K562 (cell line): ENCODE data around the gene TMEM63A. TPM values are rescaled to one million over a fixed set of nuclear protein-coding genes. Genes with fewer than 3 reads are reported as not detected.
A peak's percentile ranks its signal among the peaks of the same experiment; 100 is the strongest.

Experiments
- ATAC-seq: fragments of 200-7000 bp; cut with Tn5 transposase; 3 replicates; pipeline ENCODE4 v1.9.1; 2020; ENCODE audit warnings: moderate library complexity
- BruUV-seq: library from RNA; stranded (reverse); fragments of 400-500 nt; replicated peaks from 2 replicates; lab custom pipeline; 2021; lab: Mats Ljungman, UMichigan
- CTCF ChIA-PET: fragments of 300-600 bp; formaldehyde crosslinking; extraction: SDS; loops from one replicate; lab custom pipeline; 2021; ENCODE audit warnings: low intra/inter-chr PET ratio; lab: Yijun Ruan, JAX
- POLR2A ChIA-PET: fragments of 300-600, 350-650 bp; sonication (Branson Sonifier 250); formaldehyde crosslinking; extraction: SDS; loops from one replicate; lab custom pipeline; 2021; ENCODE audit warnings: antibody characterized with exemption, inconsistent platforms; lab: Yijun Ruan, JAX
- DNase-seq, 4 experiments: peaks; one replicate each; pipeline versions ENCODE4 v3.0.0 to v3.0.0-alpha.2; 2011 to 2018; ENCODE audit warnings: low spot score in 3 of 4, mixed read lengths in 3 of 4; ENCODE audit errors: extremely low read depth in 1 of 4
- FAIRE-seq: peaks from 2 replicates; lab custom pipeline; 2011; peaks lifted over from hg19 to GRCh38; lab: Jason Lieb, UNC
- H2AFZ ChIP-seq: 2 replicates; pipeline ENCODE4 v1.6.0; 2011; ENCODE audit warnings: low read depth, low read length, control low read depth, inconsistent platforms
- H3K27ac ChIP-seq: fragments of 200-600 bp; 3 replicates; pipeline ENCODE4 v1.8.0; 2011; ENCODE audit warnings: low read depth, mild to moderate bottlenecking, control low read depth, inconsistent platforms, low read length, moderate library complexity, mixed read lengths; ENCODE audit errors: extremely low read depth
- H3K27me3 ChIP-seq, 2 experiments: fragments of 300-600 bp in 1 of 2; 2 replicates in 1 of 2; 3 replicates in 1 of 2; pipeline versions ENCODE4 v1.6.0 to v1.8.0; 2011; ENCODE audit warnings: inconsistent platforms in 2 of 2, low read length in 2 of 2, mild to moderate bottlenecking in 1 of 2, mixed read lengths in 1 of 2, moderate library complexity in 1 of 2; ENCODE audit not compliant: control insufficient read depth in 2 of 2, insufficient read depth in 2 of 2
- H3K36me3 ChIP-seq: fragments of 300-600 bp; 3 replicates; pipeline ENCODE4 v1.8.0; 2011; ENCODE audit warnings: mild to moderate bottlenecking, low read length, inconsistent platforms; ENCODE audit not compliant: control insufficient read depth, insufficient read depth
- H3K4me1 ChIP-seq, 2 experiments: fragments of 200-600 bp in 1 of 2; replicated peaks in 1 of 2; 2 replicates in 1 of 2; 3 replicates in 1 of 2; pipeline versions ENCODE4 v1.5.1 to v1.8.0; 2011; ENCODE audit warnings: inconsistent platforms in 2 of 2, low read length in 2 of 2, mild to moderate bottlenecking in 1 of 2, mixed read lengths in 1 of 2, moderate library complexity in 1 of 2; ENCODE audit not compliant: control insufficient read depth in 2 of 2, insufficient read depth in 2 of 2
- H3K4me2 ChIP-seq: 2 replicates; pipeline ENCODE4 v1.6.1; 2011; ENCODE audit warnings: low read length, control low read depth, inconsistent platforms, mixed read lengths; ENCODE audit not compliant: insufficient read depth
- H3K4me3 ChIP-seq: fragments of 200-600 bp; sonication (generic), shearing (Covaris generic); 2 replicates; pipeline ENCODE4 v1.5.1; 2016; ENCODE audit warnings: control low read depth, inconsistent platforms
- H3K79me2 ChIP-seq: fragments of 200-600 bp; 3 replicates; pipeline ENCODE4 v1.8.0; 2011; ENCODE audit warnings: low read length, inconsistent platforms; ENCODE audit not compliant: control insufficient read depth, insufficient read depth
- H3K9ac ChIP-seq, 2 experiments: 2 replicates each; pipeline versions ENCODE4 v1.6.0 to v1.6.1; 2011; ENCODE audit warnings: low read depth in 2 of 2, low read length in 2 of 2, control low read depth in 1 of 2, inconsistent platforms in 1 of 2, mild to moderate bottlenecking in 1 of 2, mixed read lengths in 1 of 2; ENCODE audit not compliant: insufficient read depth in 1 of 2
- H3K9me1 ChIP-seq: one replicate; pipeline ENCODE4 v1.6.0; 2011; ENCODE audit warnings: inconsistent platforms, mild to moderate bottlenecking, low read length, moderate library complexity; ENCODE audit not compliant: control insufficient read depth, insufficient read depth
- H3K9me3 ChIP-seq: replicated peaks from 2 replicates; pipeline ENCODE4 v1.5.1; 2011; ENCODE audit warnings: low read depth, low read length, inconsistent platforms; ENCODE audit not compliant: control insufficient read depth, insufficient read depth
- H4K20me1 ChIP-seq: replicated peaks from 2 replicates; pipeline ENCODE4 v1.6.1; 2011; ENCODE audit warnings: low read length, inconsistent platforms, mixed read lengths; ENCODE audit not compliant: control insufficient read depth, insufficient read depth
- ARHGAP35 ChIP-seq: fragments of 450-650 bp; IDR thresholded peaks from 2 replicates; pipeline ENCODE4 v1.6.1; 2018; ENCODE audit not compliant: partially characterized antibody
- ATF1 ChIP-seq, 2 experiments: fragments of 450-650 bp in 1 of 2; IDR thresholded peaks; 2 replicates each; pipeline ENCODE4 v1.6.1; 2016; ENCODE audit warnings: missing compliant biosample characterization in 1 of 2, missing genetic modification characterization in 1 of 2
- NR2C1 ChIP-seq, 2 experiments: fragments of 450-650 bp; IDR thresholded peaks; 2 replicates each; pipeline ENCODE4 v1.6.1; 2017; ENCODE audit warnings: mild to moderate bottlenecking in 2 of 2, antibody characterized with exemption in 1 of 2, inconsistent platforms in 1 of 2, missing compliant biosample characterization in 1 of 2, missing genetic modification characterization in 1 of 2
- SRSF7 ChIP-seq: fragments of 200-400 bp; formaldehyde crosslinking; optimal IDR thresholded peaks from 2 replicates; pipeline ENCODE3; 2017; ENCODE audit warnings: mild to moderate bottlenecking, low read depth, low read length
- TSC22D4 ChIP-seq: fragments of 450-650 bp; IDR thresholded peaks from 2 replicates; pipeline ENCODE4 v1.6.1; 2016; ENCODE audit warnings: missing genetic modification characterization, missing biosample characterization, control low read depth
- WGBS: fragments of 100-300 bp; shearing (Covaris generic); methylation state at CpG from one replicate; pipeline ENCODE4 v1.1.6; 2016; ENCODE audit warnings: low coverage, mixed read lengths; ENCODE audit not compliant: insufficient coverage; ENCODE audit errors: missing lambda C conversion rate; 5-methylcytosine and 5-hydroxymethylcytosine counted together
- in situ Hi-C: fragments of 300-500 bp; cut with MboI; formaldehyde crosslinking; loops from 4 replicates; pipeline ENCODE4 v1.15.0; 2018; ENCODE audit warnings: inconsistent platforms, mixed read lengths
- intact Hi-C: fragments of 100-400 bp; cut with micrococcal nuclease; formaldehyde crosslinking; loops from 2 replicates; pipeline ENCODE4 v1.14.2; 2022
- polyA plus RNA-seq, 8 experiments: library from polyadenylated mRNA; depleted of rRNA in 4 of 8; stranded (reverse) in 5 of 8; unstranded in 3 of 8; fragments of >200 nt; fragmentation: Nextera tagmentation in 2 of 8; fragmentation: Illumina TruSeq in 1 of 8; extraction: Ambion mirVana in 2 of 8; extraction: Trizol in 1 of 8; gene quantifications; 2 replicates each; pipeline versions ENCODE4 v1.2.1 to v1.2.3, GENCODE V29; 2011 to 2014; ENCODE audit warnings: inconsistent platforms in 1 of 8, missing spikeins in 1 of 8
- total RNA-seq, 7 experiments: library from RNA; depleted of rRNA in 6 of 7; stranded (reverse); fragments of >200 nt in 6 of 7; fragmentation: Illumina TruSeq in 2 of 7; extraction: Trizol in 2 of 7; gene quantifications; 2 replicates each; pipeline versions ENCODE4 v1.2.1 to v1.2.3, GENCODE V29; 2011 to 2021; ENCODE audit warnings: low replicate concordance in 1 of 7
- TF ChIP-seq, protein P1 (sequence below): fragments of 250-450 bp; sonication (Bioruptor Pico); IDR thresholded peaks from 2 replicates; pipeline ENCODE4 v1.5.0; 2021; ENCODE audit warnings: mild to moderate bottlenecking, moderate library complexity
- TF ChIP-seq, protein P2 (sequence below): fragments of 450-650 bp; formaldehyde crosslinking; IDR thresholded peaks from 2 replicates; pipeline ENCODE4 v1.4.0; 2020; ENCODE audit warnings: mild to moderate bottlenecking, mixed read lengths
- TF ChIP-seq, protein P3 (sequence below): fragments of 250-450 bp; sonication (Bioruptor Pico); IDR thresholded peaks from 2 replicates; pipeline ENCODE4 v1.4.0; 2020; ENCODE audit warnings: borderline replicate concordance
- TF ChIP-seq, protein P4 (sequence below): fragments of 250-450 bp; sonication (Bioruptor Pico); IDR thresholded peaks from 2 replicates; pipeline ENCODE4 v1.9.0; 2021; ENCODE audit warnings: mild to moderate bottlenecking
- TF ChIP-seq, protein P5 (sequence below): fragments of 250-450 bp; sonication (Bioruptor Pico); IDR thresholded peaks from 2 replicates; pipeline ENCODE4 v1.4.0; 2020; ENCODE audit warnings: mild to moderate bottlenecking, moderate library complexity, borderline replicate concordance

Gene TMEM63A
- total and polyA plus RNA-seq, 9 of the 15 experiments (the other 6 are each of a cell fraction or from before 2014, with no cell fraction given) = 2.0 to 54.6 (median 17.5) TPM

DNA sequence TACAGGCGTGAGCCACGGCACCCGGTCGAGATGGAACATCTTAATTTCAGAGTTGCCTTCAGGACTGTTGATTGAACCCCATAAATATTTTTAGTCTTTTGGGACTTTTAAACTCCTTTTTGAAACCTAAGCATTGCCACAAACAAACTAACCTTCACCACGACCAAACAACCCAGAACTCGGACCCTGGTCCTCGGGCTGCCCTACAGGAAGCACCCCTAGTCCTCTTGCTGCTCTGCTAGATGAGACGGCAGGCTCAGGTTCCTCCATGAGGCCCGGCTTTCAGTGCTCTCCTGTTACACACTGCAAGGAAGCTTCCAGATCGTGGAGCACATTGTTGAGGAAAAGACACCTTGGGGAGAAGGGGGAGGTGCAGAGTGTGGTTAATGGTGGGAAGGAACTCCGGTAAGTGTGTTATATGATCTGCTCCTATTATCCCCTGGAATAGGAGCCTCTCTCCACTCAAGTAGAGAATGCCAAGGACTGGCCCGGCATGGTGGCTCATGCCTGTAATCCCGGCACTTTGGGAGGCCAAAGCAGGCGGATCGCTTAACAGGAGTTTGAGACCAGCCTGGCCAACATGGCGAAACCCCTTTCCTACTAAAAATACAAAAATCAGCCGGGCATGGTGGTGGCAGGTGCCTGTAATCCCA is 66.5 kb downstream of the TMEM63A start:
- H3K36me3 ChIP-seq = no peaks in the 10 kb centered on the region
- in situ Hi-C loops = no loop called here
- no peaks in the 10 kb centered on the region for H3K9me3 ChIP-seq
- H3K4me3 ChIP-seq = no peak overlapping the region
- ATAC-seq (no peak), DNase-seq (no peak), FAIRE-seq (no peak)
- H2AFZ ChIP-seq = no peak overlapping the region
- no peaks in the 10 kb centered on the region for H3K9me1 ChIP-seq
- H3K27me3 ChIP-seq = no peaks in the 10 kb centered on the region
- no peaks in the 10 kb centered on the region for H3K79me2 ChIP-seq
- no peak overlapping the region for H3K27ac ChIP-seq
- 76% methylated on average over 17 of the region's 17 CpGs for WGBS
- intact Hi-C loops = no loop called here
- H3K4me2 ChIP-seq = no peak overlapping the region
- ChIA-PET POLR2A (interaction anchor here (1.2 kb wide), 1 partner anchor 11 kb away, joined by 3 read pairs; no protein-coding TSS in a partner anchor), CTCF (no interaction called here)
- H4K20me1 ChIP-seq = no peaks in the 10 kb centered on the region; the same call in 1 of the 2 replicates
- H3K4me1 ChIP-seq = peaks cover 33 to 35% of the 10 kb centered on the region in 2 experiments
- H3K9ac ChIP-seq = peak overlapping the region in 1 of 2 experiments; percentile 61; a peak in 1 of 4 replicates
- no TSS peak for BruUV-seq
- TF ChIP-seq ARHGAP35 = no peak
- no peak for TF ChIP-seq NR2C1 (IDR thresholded peaks at IDR 0.05)
- TF ChIP-seq NR2C1 (tag; IDR thresholded peaks at IDR 0.05) = no peak
- TF ChIP-seq, protein P1, sequence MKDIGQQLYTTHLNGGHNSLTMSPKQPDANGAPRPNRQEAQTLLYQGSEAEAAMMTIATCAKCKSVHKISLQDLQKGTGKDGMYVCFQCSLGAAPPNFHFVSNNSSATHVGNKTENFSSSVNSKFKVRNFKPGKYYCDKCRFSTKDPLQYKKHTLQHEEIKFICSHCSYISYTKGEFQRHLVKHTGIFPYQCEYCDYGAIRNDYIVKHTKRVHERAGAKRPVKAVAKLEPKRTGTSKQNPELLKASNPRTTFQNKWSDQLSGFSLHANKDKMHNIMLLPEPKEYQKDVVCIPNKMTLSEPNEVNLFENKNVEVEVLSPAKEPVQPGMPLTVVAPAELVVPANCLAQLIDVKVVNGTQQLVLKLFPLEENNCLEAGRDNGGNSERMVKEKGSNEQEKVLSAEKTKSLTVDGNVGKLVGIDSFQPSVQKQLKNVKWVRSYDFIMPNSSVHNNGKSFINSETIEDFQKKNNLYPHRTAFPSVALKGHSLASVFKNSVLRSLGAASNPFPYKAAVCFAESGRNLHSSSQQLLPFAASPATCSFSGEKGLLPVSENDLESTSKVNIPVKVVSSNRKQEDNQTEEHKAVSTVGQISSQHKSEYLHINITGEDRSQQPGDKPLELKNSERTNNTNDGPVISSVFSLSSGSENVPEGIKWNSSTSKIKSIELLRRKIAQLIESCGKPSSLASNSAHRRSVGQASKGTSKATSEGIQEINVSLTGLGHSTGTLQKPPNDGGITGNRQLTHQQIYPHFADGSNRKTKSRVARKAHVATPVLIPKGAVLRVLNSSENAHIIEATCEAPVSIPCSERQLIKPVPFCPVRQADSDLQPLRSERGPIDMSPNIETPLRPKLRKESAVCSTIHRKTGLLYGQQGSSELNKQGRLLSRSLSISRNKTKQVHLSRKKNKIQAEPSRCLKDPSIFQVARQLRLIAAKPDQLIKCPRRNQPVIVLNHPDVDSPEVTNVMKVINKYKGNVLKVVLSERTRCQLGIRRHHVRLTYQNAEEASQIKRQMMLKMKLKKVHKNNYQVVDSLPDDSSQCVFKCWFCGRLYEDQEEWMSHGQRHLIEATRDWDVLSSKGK (CRISPR knock-in tag) = no peak
- TF ChIP-seq, protein P2, sequence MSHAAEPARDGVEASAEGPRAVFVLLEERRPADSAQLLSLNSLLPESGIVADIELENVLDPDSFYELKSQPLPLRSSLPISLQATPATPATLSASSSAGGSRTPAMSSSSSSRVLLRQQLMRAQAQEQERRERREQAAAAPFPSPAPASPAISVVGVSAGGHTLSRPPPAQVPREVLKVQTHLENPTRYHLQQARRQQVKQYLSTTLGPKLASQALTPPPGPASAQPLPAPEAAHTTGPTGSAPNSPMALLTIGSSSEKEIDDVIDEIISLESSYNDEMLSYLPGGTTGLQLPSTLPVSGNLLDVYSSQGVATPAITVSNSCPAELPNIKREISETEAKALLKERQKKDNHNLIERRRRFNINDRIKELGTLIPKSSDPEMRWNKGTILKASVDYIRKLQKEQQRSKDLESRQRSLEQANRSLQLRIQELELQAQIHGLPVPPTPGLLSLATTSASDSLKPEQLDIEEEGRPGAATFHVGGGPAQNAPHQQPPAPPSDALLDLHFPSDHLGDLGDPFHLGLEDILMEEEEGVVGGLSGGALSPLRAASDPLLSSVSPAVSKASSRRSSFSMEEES = no peak
- TF ChIP-seq, protein P3, sequence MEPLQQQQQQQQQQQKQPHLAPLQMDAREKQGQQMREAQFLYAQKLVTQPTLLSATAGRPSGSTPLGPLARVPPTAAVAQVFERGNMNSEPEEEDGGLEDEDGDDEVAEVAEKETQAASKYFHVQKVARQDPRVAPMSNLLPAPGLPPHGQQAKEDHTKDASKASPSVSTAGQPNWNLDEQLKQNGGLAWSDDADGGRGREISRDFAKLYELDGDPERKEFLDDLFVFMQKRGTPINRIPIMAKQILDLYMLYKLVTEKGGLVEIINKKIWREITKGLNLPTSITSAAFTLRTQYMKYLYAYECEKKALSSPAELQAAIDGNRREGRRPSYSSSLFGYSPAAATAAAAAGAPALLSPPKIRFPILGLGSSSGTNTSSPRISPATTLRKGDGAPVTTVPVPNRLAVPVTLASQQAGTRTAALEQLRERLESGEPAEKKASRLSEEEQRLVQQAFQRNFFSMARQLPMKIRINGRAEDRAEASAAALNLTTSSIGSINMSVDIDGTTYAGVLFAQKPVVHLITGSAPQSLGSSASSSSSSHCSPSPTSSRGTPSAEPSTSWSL (CRISPR knock-in tag) = no peak
- TF ChIP-seq, protein P4, sequence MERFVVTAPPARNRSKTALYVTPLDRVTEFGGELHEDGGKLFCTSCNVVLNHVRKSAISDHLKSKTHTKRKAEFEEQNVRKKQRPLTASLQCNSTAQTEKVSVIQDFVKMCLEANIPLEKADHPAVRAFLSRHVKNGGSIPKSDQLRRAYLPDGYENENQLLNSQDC (CRISPR knock-in tag) = no peak
- TF ChIP-seq TSC22D4 (tag) = no peak
- TF ChIP-seq, protein P5, sequence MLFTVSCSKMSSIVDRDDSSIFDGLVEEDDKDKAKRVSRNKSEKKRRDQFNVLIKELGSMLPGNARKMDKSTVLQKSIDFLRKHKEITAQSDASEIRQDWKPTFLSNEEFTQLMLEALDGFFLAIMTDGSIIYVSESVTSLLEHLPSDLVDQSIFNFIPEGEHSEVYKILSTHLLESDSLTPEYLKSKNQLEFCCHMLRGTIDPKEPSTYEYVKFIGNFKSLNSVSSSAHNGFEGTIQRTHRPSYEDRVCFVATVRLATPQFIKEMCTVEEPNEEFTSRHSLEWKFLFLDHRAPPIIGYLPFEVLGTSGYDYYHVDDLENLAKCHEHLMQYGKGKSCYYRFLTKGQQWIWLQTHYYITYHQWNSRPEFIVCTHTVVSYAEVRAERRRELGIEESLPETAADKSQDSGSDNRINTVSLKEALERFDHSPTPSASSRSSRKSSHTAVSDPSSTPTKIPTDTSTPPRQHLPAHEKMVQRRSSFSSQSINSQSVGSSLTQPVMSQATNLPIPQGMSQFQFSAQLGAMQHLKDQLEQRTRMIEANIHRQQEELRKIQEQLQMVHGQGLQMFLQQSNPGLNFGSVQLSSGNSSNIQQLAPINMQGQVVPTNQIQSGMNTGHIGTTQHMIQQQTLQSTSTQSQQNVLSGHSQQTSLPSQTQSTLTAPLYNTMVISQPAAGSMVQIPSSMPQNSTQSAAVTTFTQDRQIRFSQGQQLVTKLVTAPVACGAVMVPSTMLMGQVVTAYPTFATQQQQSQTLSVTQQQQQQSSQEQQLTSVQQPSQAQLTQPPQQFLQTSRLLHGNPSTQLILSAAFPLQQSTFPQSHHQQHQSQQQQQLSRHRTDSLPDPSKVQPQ (CRISPR knock-in tag) = no peak
- no peak for TF ChIP-seq SRSF7
- no peak for TF ChIP-seq ATF1 (CRISPR knock-in tag; IDR thresholded peaks at IDR 0.05)
- no peak for TF ChIP-seq ATF1 (tag; IDR thresholded peaks at IDR 0.05)
